HCT116 (cell line): ENCODE results near the gene APOBEC3A. TPM values are rescaled to one million over a fixed set of nuclear protein-coding genes. Genes with fewer than 3 reads are reported as not detected.

Experiments used
- ATAC-seq: fragments of 200-7000 bp; cut with Tn5 transposase; 2 replicates; pipeline ENCODE4 v1.9.1; 2020; ENCODE audit warnings: mild to moderate bottlenecking, moderate library complexity
- BruUV-seq: library from RNA; stranded (reverse); fragments of 400-500 nt; replicated peaks from 2 replicates; lab custom pipeline; 2021; lab: Mats Ljungman, UMichigan
- CTCF ChIA-PET: fragments of 300-600 bp; sonication (Branson Sonifier 250); formaldehyde crosslinking; loops from one replicate; lab custom pipeline; 2021; ENCODE audit warnings: antibody characterized with exemption; lab: Charles Lee
- POLR2A ChIA-PET: fragments of 300-600, 350-600 bp; sonication (Branson Sonifier 250); formaldehyde crosslinking; loops from one replicate; lab custom pipeline; 2021; ENCODE audit warnings: antibody characterized with exemption; lab: Charles Lee
- RAD21 ChIA-PET, 2 experiments: fragments of 300-600 bp; sonication (Branson Sonifier 250); formaldehyde crosslinking; loops; one replicate each; lab custom pipeline; 2023; ENCODE audit warnings: low total read pairs in 2 of 2; ENCODE audit not compliant: uncharacterized antibody in 2 of 2, unreplicated experiment in 2 of 2, low non-redundant PET in 1 of 2; lab: Charles Lee
- DNase-seq: peaks from one replicate; pipeline ENCODE4 v3.0.0-alpha.2; 2010; ENCODE audit warnings: low read depth, low spot score
- H2AFZ ChIP-seq: fragments of 200-600 bp; shearing (Covaris generic), sonication (generic); 2 replicates; pipeline ENCODE4 v1.6.1; 2017; ENCODE audit warnings: low read depth, mixed run types, mixed read lengths, antibody characterized with exemption, low read length; ENCODE audit not compliant: poor library complexity, severe bottlenecking
- H3K27ac ChIP-seq: 2 replicates; pipeline ENCODE4 v1.5.1; 2012; ENCODE audit warnings: low read depth, low read length
- H3K27me3 ChIP-seq: fragments of 200-600 bp; sonication (generic); 2 replicates; pipeline ENCODE4 v1.6.1; 2016; ENCODE audit warnings: mixed run types, low read length, mixed read lengths; ENCODE audit not compliant: insufficient read depth
- H3K36me3 ChIP-seq, 2 experiments: fragments of 200-500 bp in 1 of 2; fragments of 200-600 bp in 1 of 2; sonication (Bioruptor generic) in 1 of 2; sonication (generic) in 1 of 2; 2 replicates each; pipeline versions ENCODE4 v1.5.1 to v1.6.1; 2014 to 2016; ENCODE audit warnings: low read length in 2 of 2, inconsistent platforms in 1 of 2, mixed read lengths in 1 of 2, mixed run types in 1 of 2; ENCODE audit not compliant: insufficient read depth in 2 of 2, control insufficient read depth in 1 of 2
- H3K4me1 ChIP-seq, 2 experiments: fragments of 200-600 bp in 1 of 2; sonication (generic) in 1 of 2; 2 replicates each; pipeline versions ENCODE4 v1.5.1 to v1.6.1; 2012 to 2017; ENCODE audit warnings: low read length in 2 of 2, inconsistent platforms in 1 of 2, mild to moderate bottlenecking in 1 of 2, mixed read lengths in 1 of 2, mixed run types in 1 of 2, moderate library complexity in 1 of 2; ENCODE audit not compliant: insufficient read depth in 2 of 2, control insufficient read depth in 1 of 2
- H3K4me2 ChIP-seq: fragments of 200-600 bp; sonication (generic); 2 replicates; pipeline ENCODE4 v1.6.1; 2017; ENCODE audit warnings: mixed run types, low read length, mixed read lengths
- H3K4me3 ChIP-seq, 2 experiments: fragments of 200-600 bp in 1 of 2; sonication (generic) in 1 of 2; replicated peaks in 1 of 2; 2 replicates each; pipeline ENCODE4 v1.5.1; 2011 to 2016; ENCODE audit warnings: low read length in 2 of 2, control low read depth in 1 of 2, low read depth in 1 of 2, mild to moderate bottlenecking in 1 of 2, mixed read lengths in 1 of 2, mixed run types in 1 of 2
- H3K79me2 ChIP-seq: fragments of 200-600 bp; sonication (generic); 2 replicates; pipeline ENCODE4 v1.6.1; 2017; ENCODE audit warnings: mild to moderate bottlenecking, mixed run types, low read length, moderate library complexity, mixed read lengths; ENCODE audit not compliant: insufficient read depth
- H3K9ac ChIP-seq: fragments of 200-600 bp; sonication (generic); 2 replicates; pipeline ENCODE4 v1.6.1; 2016; ENCODE audit warnings: low read length, mixed read lengths
- H3K9me2 ChIP-seq: fragments of 200-600 bp; sonication (generic), shearing (Covaris generic); 2 replicates; pipeline ENCODE4 v1.6.1; 2017; ENCODE audit warnings: mixed run types, mild to moderate bottlenecking, moderate library complexity; ENCODE audit not compliant: insufficient read depth
- H3K9me3 ChIP-seq, 2 experiments: fragments of 200-500 bp in 1 of 2; fragments of 200-600 bp in 1 of 2; sonication (Bioruptor generic) in 1 of 2; sonication (generic) in 1 of 2; 2 replicates each; pipeline ENCODE4 v1.6.1; 2014 to 2017; ENCODE audit warnings: low read length in 2 of 2, mixed read lengths in 2 of 2, inconsistent platforms in 1 of 2, low read depth in 1 of 2, mild to moderate bottlenecking in 1 of 2, mixed run types in 1 of 2, moderate library complexity in 1 of 2; ENCODE audit not compliant: control insufficient read depth in 1 of 2, insufficient read depth in 1 of 2
- H4K20me1 ChIP-seq: fragments of 200-600 bp; sonication (generic), shearing (Covaris generic); 2 replicates; pipeline ENCODE4 v1.6.1; 2017; ENCODE audit warnings: mixed run types, mild to moderate bottlenecking, moderate library complexity; ENCODE audit not compliant: insufficient read depth
- ATF3 ChIP-seq: IDR thresholded peaks from 2 replicates; pipeline ENCODE4 v1.6.1; 2012
- EGR1 ChIP-seq: IDR thresholded peaks from 2 replicates; pipeline ENCODE4 v1.6.1; 2012; ENCODE audit warnings: low read depth
- ELF1 ChIP-seq: IDR thresholded peaks from 2 replicates; pipeline ENCODE4 v1.6.1; 2012; ENCODE audit warnings: low read depth, borderline replicate concordance
- POLR2A ChIP-seq: IDR thresholded peaks from 2 replicates; pipeline ENCODE4 v1.7.0; 2011; ENCODE audit warnings: borderline replicate concordance; ENCODE audit not compliant: insufficient read depth, insufficient read length; ENCODE audit errors: extremely low read depth
- RAD21 ChIP-seq: IDR thresholded peaks from 2 replicates; pipeline ENCODE4 v1.6.1; 2012; ENCODE audit warnings: low read depth, mild to moderate bottlenecking
- ZBTB33 ChIP-seq: IDR thresholded peaks from 2 replicates; pipeline ENCODE4 v1.6.1; 2011; ENCODE audit warnings: mild to moderate bottlenecking, low read length, moderate library complexity; ENCODE audit not compliant: insufficient replicate concordance; ENCODE audit errors: extremely low read depth
- intact Hi-C: fragments of 100-400 bp; cut with micrococcal nuclease; formaldehyde crosslinking; loops from 2 replicates; pipeline ENCODE4 v1.10.0; 2022
- total RNA-seq: library from RNA; stranded (reverse); gene quantifications from one replicate; pipeline ENCODE4 v1.2.1, GENCODE V29; 2021; ENCODE audit not compliant: unreplicated experiment

Gene APOBEC3A
- total RNA-seq, 1 experiment from 2014 or later, result not detected

- ChIA-PET CTCF (no interaction called here), RAD21 (no interaction called here)
- no peak overlapping the region for H2AFZ ChIP-seq
- BruUV-seq, result no TSS peak
- H4K20me1 ChIP-seq, result no peaks in the 10 kb centered on the region
- peaks cover 9% of the 10 kb centered on the region; the same call in 1 of the 2 replicates for H3K27me3 ChIP-seq
- no peak for DNase-seq
- no peaks in the 10 kb centered on the region for H3K9me3 ChIP-seq
- no peak overlapping the region for H3K4me2 ChIP-seq
- no peak overlapping the region for H3K4me3 ChIP-seq
- TF ChIP-seq RAD21 (no peak), POLR2A (no peak), EGR1 (no peak), ATF3 (no peak), ELF1 (no peak), ZBTB33 (no peak)
- TF ChIP-seq, all 23 proteins: peak for 0
- Histone ChIP-seq H3K27ac (no peak overlapping the region), H3K79me2 (no peaks in the 10 kb centered on the region), H3K36me3 (no peaks in the 10 kb centered on the region), H3K9ac (no peak overlapping the region), H3K9me2 (no peaks in the 10 kb centered on the region), H3K4me1 (peaks cover 0 to 5% of the 10 kb centered on the region in 2 experiments; a peak in 1 of 4 replicates)
- no peak for ATAC-seq
- intact Hi-C loops, result no loop called here
- POLR2A ChIA-PET, result no interaction called here
Measured at GRCh38 chr22:38947321-38948140, 9.9 kb upstream of the APOBEC3A start.
